Spinal cord (tissue), 10 donors: ENCODE measurements around the gene CLIP2. TPM values are rescaled to one million over a fixed set of nuclear protein-coding genes. Genes with fewer than 3 reads are reported as not detected.
"Not testable (repeated sequence)": the region's sequence is repeated elsewhere in the genome, so short reads cannot be mapped to it uniquely, and the experiment has no call there.

ENCODE experiments used
- DNase-seq, 6 donors: peaks; one replicate each; pipeline versions ENCODE4 v3.0.0 to v3.0.0-alpha.2; 2013 to 2015; ENCODE audit warnings: low spot score in 6 of 6, low read depth in 4 of 6
- H3K27ac ChIP-seq: one replicate; pipeline ENCODE4 v1.5.1; 2013; ENCODE audit warnings: low read depth, low read length, control low read depth
- H3K27me3 ChIP-seq: one replicate; pipeline ENCODE4 v1.6.1; 2013; ENCODE audit warnings: low read length; ENCODE audit not compliant: control insufficient read depth, insufficient read depth
- H3K36me3 ChIP-seq: one replicate; pipeline ENCODE4 v1.6.1; 2013; ENCODE audit warnings: low read length; ENCODE audit not compliant: control insufficient read depth, insufficient read depth
- H3K4me1 ChIP-seq: one replicate; pipeline ENCODE4 v1.6.1; 2013; ENCODE audit warnings: low read length; ENCODE audit not compliant: control insufficient read depth, insufficient read depth
- H3K4me3 ChIP-seq: one replicate; pipeline ENCODE4 v1.5.1; 2013; ENCODE audit warnings: low read depth, low read length, control low read depth
- H3K9me3 ChIP-seq: one replicate; pipeline ENCODE4 v1.6.1; 2013; ENCODE audit warnings: low read length; ENCODE audit not compliant: control insufficient read depth, insufficient read depth
- WGBS: methylation state at CpG from one replicate; pipeline ENCODE4 v1.1.5; 2013; ENCODE audit warnings: missing lambda C conversion rate; ENCODE audit not compliant: insufficient coverage; 5-methylcytosine and 5-hydroxymethylcytosine counted together
- polyA plus RNA-seq, 2 donors: library from polyadenylated mRNA; unstranded; fragments of 120-200 nt; gene quantifications; one replicate each; pipeline ENCODE4 v1.2.1, GENCODE V29; 2013; ENCODE audit not compliant: insufficient read length in 2 of 2
- total RNA-seq, 2 donors: library from RNA; depleted of rRNA in 1 of 2; stranded (reverse); fragments of 120-200 nt in 1 of 2; fragments of >200 nt in 1 of 2; gene quantifications; one replicate each; pipeline versions ENCODE4 v1.2.3 to v1.2.4, GENCODE V29; 2013 to 2014
- donor health status: healthy.

Gene CLIP2
- total and polyA plus RNA-seq, 4 donors, result 34.4 to 110 (median 76.9) TPM

DNA sequence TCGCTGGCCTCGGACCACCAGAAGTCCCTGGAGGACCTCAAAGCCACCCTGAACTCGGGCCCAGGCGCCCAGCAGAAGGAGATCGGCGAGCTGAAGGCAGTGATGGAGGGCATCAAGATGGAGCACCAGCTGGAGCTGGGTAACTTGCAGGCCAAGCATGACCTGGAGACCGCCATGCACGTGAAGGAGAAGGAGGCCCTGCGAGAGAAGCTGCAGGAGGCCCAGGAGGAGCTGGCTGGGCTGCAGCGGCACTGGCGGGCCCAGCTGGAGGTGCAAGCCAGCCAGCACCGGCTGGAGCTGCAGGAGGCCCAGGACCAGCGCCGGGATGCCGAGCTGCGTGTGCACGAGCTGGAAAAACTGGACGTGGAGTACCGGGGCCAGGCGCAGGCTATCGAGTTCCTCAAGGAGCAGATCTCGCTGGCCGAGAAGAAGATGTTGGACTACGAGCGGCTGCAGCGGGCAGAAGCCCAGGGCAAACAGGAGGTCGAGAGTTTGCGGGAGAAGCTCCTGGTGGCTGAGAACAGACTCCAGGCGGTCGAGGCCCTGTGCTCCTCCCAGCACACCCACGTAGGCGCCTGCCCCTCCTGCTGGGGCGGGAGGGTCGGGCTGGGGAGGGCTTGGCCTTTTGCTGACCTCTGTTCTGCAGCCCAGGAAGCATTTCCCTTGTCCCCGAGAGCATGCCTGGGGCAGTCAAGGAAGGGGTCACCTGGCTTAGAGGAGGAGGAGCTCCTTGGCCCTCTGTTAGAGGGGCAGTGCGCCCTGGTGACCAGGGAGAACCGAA lies 87.2 kb downstream of the CLIP2 start:
- peaks cover 66% of the 10 kb centered on the region for H3K36me3 ChIP-seq
- 67% methylated on average over 36 of the region's 37 CpGs for WGBS
- no peaks in the 10 kb centered on the region for H3K27me3 ChIP-seq
- H3K9me3 ChIP-seq, result no peaks in the 10 kb centered on the region
- DNase-seq, result no peak
- peaks cover 34% of the 10 kb centered on the region for H3K4me1 ChIP-seq
- no peak overlapping the region for H3K27ac ChIP-seq
- no peak overlapping the region for H3K4me3 ChIP-seq

DNA sequence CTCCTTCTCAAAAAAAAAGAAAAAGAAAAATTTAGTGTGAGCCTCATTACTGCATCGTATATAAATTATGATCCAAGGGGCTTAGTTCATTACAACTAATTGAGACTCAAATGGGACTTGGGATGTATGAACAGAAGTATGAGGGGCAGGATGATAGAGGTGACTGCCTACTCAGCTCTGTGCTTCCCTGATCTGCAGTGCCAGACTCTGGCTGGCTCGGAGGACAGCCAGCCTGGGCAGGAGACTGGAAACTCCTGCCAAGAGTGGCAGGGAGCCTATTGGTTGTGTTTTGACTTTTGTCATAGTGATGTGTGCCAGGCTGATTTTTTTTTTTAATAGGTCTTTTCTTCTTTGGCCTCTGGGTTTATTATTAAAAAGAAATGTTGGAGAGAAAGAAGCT lies 90.7 kb downstream of the CLIP2 start:
- H3K4me1 ChIP-seq, result peaks cover 7% of the 10 kb centered on the region
- peak in 4 of 6 donors; percentile 47 to 91 (median 72) for DNase-seq
- H3K9me3 ChIP-seq, result no peaks in the 10 kb centered on the region
- WGBS, result 63% methylated on average over 1 of the region's 2 CpGs
- H3K27ac ChIP-seq, result peak overlapping the region; percentile 57
- peaks cover 62% of the 10 kb centered on the region for H3K36me3 ChIP-seq
- no peak overlapping the region for H3K4me3 ChIP-seq
- no peaks in the 10 kb centered on the region for H3K27me3 ChIP-seq

DNA sequence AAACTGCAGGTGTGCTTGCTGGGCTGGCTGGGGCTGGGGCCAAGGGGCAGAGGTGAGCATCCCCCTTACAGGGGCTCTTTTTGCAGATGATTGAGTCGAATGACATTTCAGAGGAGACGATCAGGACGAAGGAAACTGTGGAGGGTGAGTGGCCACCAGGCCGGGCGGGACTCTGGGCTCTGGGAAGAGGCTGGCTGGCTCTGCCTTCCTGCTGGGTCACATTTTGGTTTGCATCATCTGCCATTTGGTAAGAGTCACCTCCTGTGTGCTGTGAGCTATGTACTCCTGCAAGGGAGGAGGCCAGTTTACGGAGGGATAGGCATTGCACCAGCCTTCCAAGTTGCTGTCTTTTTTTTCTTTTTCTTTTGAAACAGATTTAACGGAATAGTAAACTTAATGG lies 91.5 kb downstream of the CLIP2 start:
- Histone ChIP-seq H3K36me3 (peaks cover 56% of the 10 kb centered on the region), H3K27ac (peak overlapping the region; percentile 57), H3K4me1 (peaks cover 7% of the 10 kb centered on the region), H3K27me3 (no peaks in the 10 kb centered on the region), H3K4me3 (no peak overlapping the region), H3K9me3 (no peaks in the 10 kb centered on the region)
- no peak for DNase-seq
- 49% methylated on average over 5 of the region's 7 CpGs for WGBS

DNA sequence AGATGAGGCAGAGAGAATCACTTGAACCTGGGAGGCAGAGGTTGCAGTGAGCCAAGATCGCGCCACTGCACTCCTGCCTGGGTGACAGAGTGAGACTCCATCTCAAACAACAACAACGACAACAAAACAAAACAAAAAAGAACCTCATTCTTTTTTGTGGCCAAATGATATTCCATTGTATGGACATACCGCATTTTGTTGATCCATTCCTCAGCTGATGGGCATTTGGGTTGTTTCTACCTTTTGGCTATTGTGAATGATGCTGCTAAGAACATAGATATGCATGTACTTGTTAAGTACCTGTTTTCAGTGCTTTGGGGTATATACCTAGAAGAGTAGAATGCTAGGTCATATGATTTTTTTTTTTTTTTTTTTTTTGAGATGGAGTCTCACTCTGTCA lies 94.9 kb downstream of the CLIP2 start:
- H3K4me1 ChIP-seq, H3K27ac ChIP-seq, H3K9me3 ChIP-seq, H3K27me3 ChIP-seq, DNase-seq, H3K4me3 ChIP-seq: not testable (repeated sequence)
- H3K36me3 ChIP-seq, result peaks cover 54% of the 10 kb centered on the region
- no CpG with 5 or more reads among the region's 4 CpGs for WGBS

DNA sequence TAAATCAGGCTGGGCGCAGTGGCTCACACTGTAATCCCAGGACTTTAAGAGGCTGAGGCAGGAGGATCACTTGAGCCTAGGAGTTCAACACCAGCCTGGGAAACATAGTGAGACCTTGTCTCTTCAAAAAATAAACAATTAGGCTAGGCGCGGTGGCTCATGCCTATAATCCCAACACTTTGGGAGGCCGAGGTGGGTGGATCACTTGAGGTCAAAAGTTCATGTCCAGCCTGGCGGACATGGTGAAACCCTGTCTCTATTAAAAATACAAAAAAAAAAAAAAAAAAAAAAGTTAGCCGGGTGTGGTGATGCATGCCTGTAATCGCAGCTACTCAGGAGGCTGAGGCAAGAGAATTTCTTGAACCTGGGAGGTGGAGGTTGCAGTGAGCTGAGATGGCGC lies 95.6 kb downstream of the CLIP2 start:
- H3K27me3 ChIP-seq, DNase-seq, H3K4me3 ChIP-seq, H3K27ac ChIP-seq, H3K4me1 ChIP-seq, H3K9me3 ChIP-seq: not testable (repeated sequence)
- 100% methylated on average over 1 of the region's 8 CpGs for WGBS
- peaks cover 61% of the 10 kb centered on the region for H3K36me3 ChIP-seq

GRCh38 chr7:74387606-74388005 lies 98.4 kb downstream of the CLIP2 start:
- Histone ChIP-seq H3K36me3 (peaks cover 73% of the 10 kb centered on the region), H3K27me3 (no peaks in the 10 kb centered on the region), H3K4me1 (no peaks in the 10 kb centered on the region), H3K9me3 (no peaks in the 10 kb centered on the region), H3K4me3 (no peak overlapping the region), H3K27ac (no peak overlapping the region)
- DNase-seq, result no peak
- WGBS, result 98% methylated on average over 9 of the region's 9 CpGs

DNA sequence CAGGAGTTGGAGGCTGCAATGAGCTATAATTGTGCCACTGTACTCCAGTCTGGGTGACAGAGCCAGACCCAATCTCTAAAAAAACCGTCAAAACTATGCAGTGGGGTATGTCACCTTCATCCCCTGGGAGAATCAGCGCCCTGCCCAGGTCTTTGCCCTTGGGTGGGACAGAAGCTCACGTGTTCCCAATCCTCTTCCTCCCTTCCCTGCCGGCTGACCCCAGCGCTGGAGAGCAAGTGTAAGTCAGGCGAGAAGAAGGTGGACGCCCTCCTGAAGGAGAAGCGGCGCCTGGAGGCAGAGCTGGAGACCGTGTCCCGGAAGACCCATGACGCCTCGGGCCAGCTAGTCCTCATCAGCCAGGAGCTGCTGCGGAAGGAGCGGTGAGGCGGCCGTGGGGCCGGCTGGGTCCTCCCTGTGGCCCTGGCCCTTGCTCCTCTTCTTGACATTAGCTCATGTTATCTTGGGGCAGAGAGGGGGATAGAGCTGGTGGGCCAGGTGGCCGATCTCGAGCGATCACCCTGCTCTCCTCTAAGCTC lies 99.7 kb downstream of the CLIP2 start:
- no peak overlapping the region for H3K4me3 ChIP-seq
- DNase-seq, result no peak
- H3K27ac ChIP-seq, result no peak overlapping the region
- H3K36me3 ChIP-seq, result peaks cover 77% of the 10 kb centered on the region
- H3K4me1 ChIP-seq, result no peaks in the 10 kb centered on the region
- WGBS, result 96% methylated on average over 19 of the region's 21 CpGs
- H3K27me3 ChIP-seq, result no peaks in the 10 kb centered on the region
- H3K9me3 ChIP-seq, result no peaks in the 10 kb centered on the region

DNA sequence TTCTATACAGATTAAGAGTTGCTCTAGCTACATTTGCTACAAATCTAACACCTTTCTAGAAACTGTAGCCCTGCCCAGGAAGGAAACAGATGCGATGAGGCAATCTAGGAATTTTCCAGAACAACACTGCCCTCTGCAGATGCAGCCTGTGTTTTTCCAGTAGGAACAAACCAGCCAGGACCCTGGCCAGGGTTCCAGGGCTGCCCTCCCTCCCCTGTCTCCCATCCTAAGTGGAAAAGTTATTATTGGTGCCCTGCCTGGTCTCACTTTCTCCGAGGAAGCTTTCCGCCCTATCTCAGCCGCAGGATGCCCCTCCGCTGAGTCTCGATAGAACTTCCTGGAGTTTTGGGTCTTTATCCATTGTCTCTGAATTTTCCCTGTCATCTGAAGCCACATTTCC lies 104.5 kb downstream of the CLIP2 start:
- H3K27me3 ChIP-seq, H3K9me3 ChIP-seq, H3K27ac ChIP-seq, H3K4me1 ChIP-seq, H3K4me3 ChIP-seq: not testable (repeated sequence)
- H3K36me3 ChIP-seq, result peaks cover 88% of the 10 kb centered on the region
- 74% methylated on average over 3 of the region's 6 CpGs for WGBS
- DNase-seq, result peak in 2 of 6 donors; percentile 43 to 49

GRCh38 chr7:74394601-74395000 lies 105.4 kb downstream of the CLIP2 start:
- not testable (repeated sequence) for H3K27ac ChIP-seq, H3K4me3 ChIP-seq, H3K9me3 ChIP-seq, H3K27me3 ChIP-seq, DNase-seq, H3K4me1 ChIP-seq
- 54% methylated on average over 3 of the region's 3 CpGs for WGBS
- H3K36me3 ChIP-seq, result peaks cover 88% of the 10 kb centered on the region

- Histone ChIP-seq H3K4me1 (peaks cover under 1% of the 10 kb centered on the region), H3K27me3 (no peaks in the 10 kb centered on the region), H3K4me3 (no peak overlapping the region), H3K9me3 (peaks cover 3% of the 10 kb centered on the region), H3K27ac (no peak overlapping the region), H3K36me3 (peaks cover 88% of the 10 kb centered on the region)
- WGBS, result no CpG with 5 or more reads among the region's 4 CpGs
- no peak for DNase-seq
Observed at GRCh38 chr7:74395745-74396311, 106.6 kb downstream of the CLIP2 start.
